Suprapubic skin (tissue), 3 donors: ENCODE data around the gene SF3B1.

ENCODE experiments used
- CTCF ChIP-seq, 2 donors: fragments of 200-600 bp in 1 of 2; fragments of 450-650 bp in 1 of 2; sonication (generic) in 1 of 2; IDR thresholded peaks; one replicate each; pipeline ENCODE4 v1.5.1; 2016 to 2019; ENCODE audit warnings: antibody characterized with exemption in 2 of 2, mild to moderate bottlenecking in 1 of 2, moderate library complexity in 1 of 2
- EP300 ChIP-seq: sonication (generic); formaldehyde crosslinking; IDR thresholded peaks from one replicate; pipeline ENCODE4 v1.6.1; 2017; ENCODE audit warnings: antibody characterized with exemption
- POLR2A ChIP-seq, 2 donors: fragments of 450-650 bp; IDR thresholded peaks; one replicate each; pipeline ENCODE4 v1.6.1; 2017; ENCODE audit warnings: antibody characterized with exemption in 2 of 2, mild to moderate bottlenecking in 2 of 2, moderate library complexity in 2 of 2

GRCh38 chr2:197437380-197437779 is 2.6 kb upstream of the SF3B1 start:
- no peak for TF ChIP-seq EP300
- TF ChIP-seq POLR2A (IDR thresholded peaks at IDR 0.05) = no peak
- TF ChIP-seq CTCF (IDR thresholded peaks at IDR 0.05) = no peak
